ENCODE measurements around the gene ANKRD29.

ANKRD29 gene

GRCh38 chr18:23552505-23552904 is 110.2 kb downstream of the ANKRD29 start:
- no peak for DNase-seq

- no peak for DNase-seq
Observed at GRCh38 chr18:23551978-23552377, 110.7 kb downstream of the ANKRD29 start.

- DNase-seq = no peak
Observed at GRCh38 chr18:23550898-23551297, 111.8 kb downstream of the ANKRD29 start.
